Measurements from ENCODE around the gene GBP3. TPM values are rescaled to one million over a fixed set of nuclear protein-coding genes. Genes with fewer than 3 reads are reported as not detected.

Gene GBP3
- total RNA-seq, 1 donor from 2014 or later: 15.5 TPM

DNA sequence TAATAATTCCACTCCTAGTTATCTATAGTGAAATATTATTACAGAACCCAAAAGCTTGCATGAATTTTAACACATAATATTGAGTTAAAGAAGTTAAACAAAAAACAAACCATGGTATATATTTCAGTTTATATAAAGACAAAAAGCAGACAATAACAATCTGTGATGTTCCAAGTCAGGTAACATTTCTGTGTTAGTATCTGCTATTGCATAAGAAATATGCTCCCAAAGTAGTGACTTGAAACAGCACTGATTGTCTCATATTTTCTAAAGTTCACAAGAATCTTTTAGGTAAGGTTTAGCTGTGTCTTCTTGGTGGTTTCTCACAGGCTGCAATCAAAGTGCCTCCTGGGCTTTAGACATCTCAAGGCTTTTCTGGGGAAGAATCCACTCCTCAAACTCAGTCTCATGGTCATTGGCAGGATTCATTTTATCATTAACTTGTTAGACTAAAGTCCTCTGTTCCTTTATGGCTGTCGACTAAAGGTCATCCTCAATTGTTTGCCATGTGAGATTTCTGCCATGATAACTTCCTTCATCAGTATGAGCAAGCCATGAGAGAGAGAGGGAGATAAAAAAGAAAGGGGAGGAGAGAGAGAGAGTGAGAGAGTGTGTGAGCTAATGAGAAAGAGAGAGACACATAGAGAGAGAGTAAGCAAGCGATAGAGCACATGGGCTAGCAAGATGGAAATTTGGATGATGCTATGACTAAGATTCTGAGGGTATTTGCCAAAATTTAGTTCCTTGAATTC, 22.5 kb upstream of the GBP3 start:
- intact Hi-C loops (cut with micrococcal nuclease): no loop called here
- Mint-ChIP-seq H3K27me3 (no peaks in the 10 kb centered on the region), H3K36me3 (ENCODE audit: low read depth) (peaks cover 8% of the 10 kb centered on the region), H3K9me3 (no peaks in the 10 kb centered on the region), H3K27ac (no peak overlapping the region), H3K4me3 (no peak overlapping the region), H3K4me1 (peaks cover 6% of the 10 kb centered on the region)
- no peak for ATAC-seq (ENCODE audit: low read depth)
- ChIA-PET CTCF (no interaction called here), POLR2A (interaction anchor here (1.5 kb wide), 1 partner anchor 24 kb away, joined by 3 read pairs; no protein-coding TSS in a partner anchor)
- TF ChIP-seq, protein P1, sequence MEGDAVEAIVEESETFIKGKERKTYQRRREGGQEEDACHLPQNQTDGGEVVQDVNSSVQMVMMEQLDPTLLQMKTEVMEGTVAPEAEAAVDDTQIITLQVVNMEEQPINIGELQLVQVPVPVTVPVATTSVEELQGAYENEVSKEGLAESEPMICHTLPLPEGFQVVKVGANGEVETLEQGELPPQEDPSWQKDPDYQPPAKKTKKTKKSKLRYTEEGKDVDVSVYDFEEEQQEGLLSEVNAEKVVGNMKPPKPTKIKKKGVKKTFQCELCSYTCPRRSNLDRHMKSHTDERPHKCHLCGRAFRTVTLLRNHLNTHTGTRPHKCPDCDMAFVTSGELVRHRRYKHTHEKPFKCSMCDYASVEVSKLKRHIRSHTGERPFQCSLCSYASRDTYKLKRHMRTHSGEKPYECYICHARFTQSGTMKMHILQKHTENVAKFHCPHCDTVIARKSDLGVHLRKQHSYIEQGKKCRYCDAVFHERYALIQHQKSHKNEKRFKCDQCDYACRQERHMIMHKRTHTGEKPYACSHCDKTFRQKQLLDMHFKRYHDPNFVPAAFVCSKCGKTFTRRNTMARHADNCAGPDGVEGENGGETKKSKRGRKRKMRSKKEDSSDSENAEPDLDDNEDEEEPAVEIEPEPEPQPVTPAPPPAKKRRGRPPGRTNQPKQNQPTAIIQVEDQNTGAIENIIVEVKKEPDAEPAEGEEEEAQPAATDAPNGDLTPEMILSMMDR (IDR thresholded peaks at IDR 0.05): no peak
- DNase-seq: no peak

- Mint-ChIP-seq H3K9me3 (no peaks in the 10 kb centered on the region), H3K36me3 (ENCODE audit: low read depth) (peaks cover 2% of the 10 kb centered on the region), H3K27me3 (no peaks in the 10 kb centered on the region), H3K4me3 (no peak overlapping the region), H3K27ac (no peak overlapping the region), H3K4me1 (peaks cover 10% of the 10 kb centered on the region)
- ChIA-PET POLR2A (no interaction called here), CTCF (no interaction called here)
- ATAC-seq (ENCODE audit: low read depth) (no peak), DNase-seq (no peak)
- TF ChIP-seq, protein P1 (IDR thresholded peaks at IDR 0.05): no peak
- intact Hi-C loops (cut with micrococcal nuclease): no loop called here
These were observed 21.3 kb upstream of the GBP3 start for GRCh38 chr1:89043940-89044339.

DNA sequence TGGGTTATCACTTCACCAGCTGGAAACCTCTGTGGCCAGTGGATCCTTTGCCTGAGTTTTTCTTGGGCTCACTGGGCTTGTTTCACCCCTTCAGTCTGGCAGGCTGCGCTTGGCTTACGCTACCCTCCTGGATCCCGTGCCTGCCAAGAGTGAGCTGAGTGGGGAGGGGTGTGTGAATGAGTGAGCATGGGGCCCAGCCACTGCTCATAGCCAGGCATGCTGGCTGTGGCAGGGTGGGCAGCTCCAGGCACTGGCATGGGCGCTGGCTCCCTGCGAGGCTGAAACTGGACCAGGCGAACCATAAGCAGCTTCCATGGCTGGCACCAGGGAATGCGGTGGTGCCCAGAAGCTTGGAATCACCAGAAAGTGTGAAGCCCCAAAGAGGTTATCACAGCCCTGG, 19.8 kb upstream of the GBP3 start:
- peaks cover 13% of the 10 kb centered on the region for H3K4me1 Mint-ChIP-seq
- no peaks in the 10 kb centered on the region for H3K36me3 Mint-ChIP-seq (ENCODE audit: low read depth)
- no peak for ATAC-seq (ENCODE audit: low read depth)
- H3K27me3 Mint-ChIP-seq: no peaks in the 10 kb centered on the region
- POLR2A ChIA-PET: no interaction called here
- intact Hi-C loops (cut with micrococcal nuclease): no loop called here
- TF ChIP-seq, protein P1 (IDR thresholded peaks at IDR 0.05): no peak
- DNase-seq: no peak
- no peak overlapping the region for H3K27ac Mint-ChIP-seq
- no peak overlapping the region for H3K4me3 Mint-ChIP-seq
- CTCF ChIA-PET: no interaction called here
- H3K9me3 Mint-ChIP-seq: no peaks in the 10 kb centered on the region

DNA sequence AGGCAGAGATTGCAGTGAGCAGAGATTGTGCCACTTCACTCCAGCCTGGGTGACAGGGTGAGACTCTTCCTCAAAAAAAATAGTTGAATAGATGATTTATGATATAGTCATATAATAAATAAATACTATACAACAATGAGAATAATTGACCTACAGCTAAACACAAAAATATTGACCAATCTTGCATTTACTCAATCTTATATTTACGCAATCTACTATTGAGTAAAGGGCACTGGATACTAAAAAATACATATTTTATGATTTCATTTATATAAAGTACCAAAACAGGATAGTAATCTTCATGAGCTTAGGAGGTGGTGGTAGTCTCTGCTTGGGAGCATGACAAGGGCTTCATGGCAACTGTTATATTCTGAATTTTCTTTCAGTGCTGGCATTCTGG, 19.1 kb upstream of the GBP3 start:
- Mint-ChIP-seq H3K9me3 (no peaks in the 10 kb centered on the region), H3K4me3 (no peak overlapping the region)

DNA sequence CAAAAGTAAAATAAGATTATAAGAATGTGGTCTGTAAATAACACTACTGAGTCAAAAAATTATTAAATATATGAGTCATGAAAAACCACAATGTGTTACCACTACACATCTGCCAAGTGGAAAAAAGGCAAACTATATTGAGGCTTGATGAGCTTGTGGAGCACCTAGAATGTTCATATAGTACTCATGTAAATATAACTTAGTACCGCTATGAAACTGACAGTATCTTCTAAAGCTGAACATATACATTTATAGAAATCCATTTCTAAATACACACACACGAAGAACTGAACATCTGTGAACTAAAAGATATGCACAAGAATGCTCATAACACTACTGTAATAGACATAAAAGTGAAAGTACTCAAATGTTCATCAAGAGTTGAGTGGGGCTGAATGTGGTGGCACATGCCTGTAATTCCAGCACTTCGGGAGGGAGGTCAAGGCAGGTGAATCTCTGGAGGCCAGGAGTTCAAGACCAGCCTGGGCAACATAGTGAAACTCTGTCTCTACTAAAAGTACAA, 18.5 kb upstream of the GBP3 start:
- ChIA-PET CTCF (no interaction called here), POLR2A (interaction anchor here (1.0 kb wide), 1 partner anchor 19 kb away, joined by 5 read pairs; no protein-coding TSS in a partner anchor)
- TF ChIP-seq, protein P1 (IDR thresholded peaks at IDR 0.05): no peak
- H3K27ac Mint-ChIP-seq: no peak overlapping the region
- peaks cover 17% of the 10 kb centered on the region for H3K4me1 Mint-ChIP-seq
- no peaks in the 10 kb centered on the region for H3K9me3 Mint-ChIP-seq
- no peaks in the 10 kb centered on the region for H3K27me3 Mint-ChIP-seq
- intact Hi-C loops (cut with micrococcal nuclease): no loop called here
- ATAC-seq (ENCODE audit: low read depth) (peak; percentile 50), DNase-seq (no peak)
- no peaks in the 10 kb centered on the region for H3K36me3 Mint-ChIP-seq (ENCODE audit: low read depth)
- H3K4me3 Mint-ChIP-seq: no peak overlapping the region

More for the DNA sequence above, 19.1 kb upstream of the GBP3 start:
- TF ChIP-seq, protein P1 (IDR thresholded peaks at IDR 0.05): no peak
- CTCF ChIA-PET: no interaction called here
- no peaks in the 10 kb centered on the region for H3K27me3 Mint-ChIP-seq
- no peak overlapping the region for H3K27ac Mint-ChIP-seq
- intact Hi-C loops (cut with micrococcal nuclease): no loop called here
- DNase-seq (no peak), ATAC-seq (ENCODE audit: low read depth) (no peak)
- no peaks in the 10 kb centered on the region for H3K36me3 Mint-ChIP-seq (ENCODE audit: low read depth)
- POLR2A ChIA-PET: interaction anchor here (1.0 kb wide), 1 partner anchor 20 kb away, joined by 5 read pairs; no protein-coding TSS in a partner anchor
- peaks cover 17% of the 10 kb centered on the region for H3K4me1 Mint-ChIP-seq

Data from activated B cell treated with CpG ODN at 0.5 μM for 24 hours (primary cell).